Activated T-helper 2 cell treated with anti-CD3 and anti-CD28 coated beads, Interferon-gamma antibody, Interleukin-2, Interleukin-4, amounts not matched to agents 10 μg/mL and 5 μg/mL and 100 μg/mL, durations not matched to agents 14 hours and 24 hours and 36 hours (primary cell): Measurements from ENCODE around the gene GRIA4. TPM values are rescaled to one million over a fixed set of nuclear protein-coding genes. Genes with fewer than 3 reads are reported as not detected.

ENCODE experiments used
- DNase-seq: peaks from one replicate; pipeline ENCODE4 v3.0.0; 2021; ENCODE audit warnings: low spot score
- H3K27ac Mint-ChIP-seq: one replicate; pipeline ENCODE4 v1.8.0; 2021; ENCODE audit warnings: mixed read lengths
- H3K27me3 Mint-ChIP-seq: one replicate; pipeline ENCODE4 v1.8.0; 2021; ENCODE audit warnings: low read depth, mixed read lengths
- H3K36me3 Mint-ChIP-seq: one replicate; pipeline ENCODE4 v1.8.0; 2021; ENCODE audit warnings: low read depth, mixed read lengths
- H3K4me1 Mint-ChIP-seq: one replicate; pipeline ENCODE4 v1.8.0; 2021; ENCODE audit warnings: low read depth, mixed read lengths
- H3K4me3 Mint-ChIP-seq: one replicate; pipeline ENCODE4 v1.8.0; 2021; ENCODE audit warnings: low read depth, mild to moderate bottlenecking, moderate library complexity, mixed read lengths
- H3K9me3 Mint-ChIP-seq: one replicate; pipeline ENCODE4 v1.8.0; 2021; ENCODE audit warnings: mixed read lengths
- intact Hi-C: fragments of 100-400 bp; cut with micrococcal nuclease; formaldehyde crosslinking; loops from one replicate; pipeline ENCODE4 v1.15.1; 2023
- total RNA-seq: library from RNA; stranded (reverse); gene quantifications from 2 replicates; pipeline ENCODE4 v1.2.3, GENCODE V29; 2022

GRIA4 gene
- total RNA-seq, 1 donor from 2014 or later, result not detected

DNA sequence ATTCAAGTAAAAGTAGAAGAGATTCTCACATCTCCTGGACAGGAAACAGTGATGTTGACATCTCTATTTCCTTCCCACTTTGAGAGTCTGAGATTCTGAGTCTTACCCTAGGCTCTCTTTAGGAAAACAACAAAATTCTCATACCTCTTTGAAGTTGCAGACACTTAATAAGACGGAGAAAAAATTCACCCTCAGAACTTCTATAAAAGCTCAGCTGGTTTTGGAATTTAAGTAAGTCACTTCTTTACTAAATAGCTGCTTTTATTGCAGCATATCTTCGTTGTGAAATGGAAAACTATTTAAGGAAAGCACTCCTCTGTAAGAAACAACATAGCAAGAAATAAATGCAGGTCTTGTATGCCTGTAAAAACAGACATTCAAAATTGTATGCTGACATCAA, 333.0 kb downstream of the GRIA4 start:
- no peaks in the 10 kb centered on the region for H3K4me1 Mint-ChIP-seq
- H3K27ac Mint-ChIP-seq, result no peak overlapping the region
- no peaks in the 10 kb centered on the region for H3K27me3 Mint-ChIP-seq
- intact Hi-C loops, result no loop called here
- no peaks in the 10 kb centered on the region for H3K9me3 Mint-ChIP-seq
- no peaks in the 10 kb centered on the region for H3K36me3 Mint-ChIP-seq
- DNase-seq, result no peak
- H3K4me3 Mint-ChIP-seq, result no peak overlapping the region

GRCh38 chr11:105948918-105949590, 339.2 kb downstream of the GRIA4 start:
- no peak overlapping the region for H3K4me3 Mint-ChIP-seq
- H3K27ac Mint-ChIP-seq, result no peak overlapping the region
- no peaks in the 10 kb centered on the region for H3K27me3 Mint-ChIP-seq
- intact Hi-C loops, result no loop called here
- H3K36me3 Mint-ChIP-seq, result no peaks in the 10 kb centered on the region
- no peaks in the 10 kb centered on the region for H3K9me3 Mint-ChIP-seq
- H3K4me1 Mint-ChIP-seq, result no peaks in the 10 kb centered on the region
- no peak for DNase-seq

- Mint-ChIP-seq H3K27ac (no peak overlapping the region), H3K4me1 (no peaks in the 10 kb centered on the region), H3K27me3 (peaks cover 2% of the 10 kb centered on the region), H3K36me3 (no peaks in the 10 kb centered on the region), H3K4me3 (no peak overlapping the region), H3K9me3 (no peaks in the 10 kb centered on the region)
- intact Hi-C loops, result no loop called here
- DNase-seq, result no peak
These were observed 344.0 kb downstream of the GRIA4 start for GRCh38 chr11:105953886-105954285.

DNA sequence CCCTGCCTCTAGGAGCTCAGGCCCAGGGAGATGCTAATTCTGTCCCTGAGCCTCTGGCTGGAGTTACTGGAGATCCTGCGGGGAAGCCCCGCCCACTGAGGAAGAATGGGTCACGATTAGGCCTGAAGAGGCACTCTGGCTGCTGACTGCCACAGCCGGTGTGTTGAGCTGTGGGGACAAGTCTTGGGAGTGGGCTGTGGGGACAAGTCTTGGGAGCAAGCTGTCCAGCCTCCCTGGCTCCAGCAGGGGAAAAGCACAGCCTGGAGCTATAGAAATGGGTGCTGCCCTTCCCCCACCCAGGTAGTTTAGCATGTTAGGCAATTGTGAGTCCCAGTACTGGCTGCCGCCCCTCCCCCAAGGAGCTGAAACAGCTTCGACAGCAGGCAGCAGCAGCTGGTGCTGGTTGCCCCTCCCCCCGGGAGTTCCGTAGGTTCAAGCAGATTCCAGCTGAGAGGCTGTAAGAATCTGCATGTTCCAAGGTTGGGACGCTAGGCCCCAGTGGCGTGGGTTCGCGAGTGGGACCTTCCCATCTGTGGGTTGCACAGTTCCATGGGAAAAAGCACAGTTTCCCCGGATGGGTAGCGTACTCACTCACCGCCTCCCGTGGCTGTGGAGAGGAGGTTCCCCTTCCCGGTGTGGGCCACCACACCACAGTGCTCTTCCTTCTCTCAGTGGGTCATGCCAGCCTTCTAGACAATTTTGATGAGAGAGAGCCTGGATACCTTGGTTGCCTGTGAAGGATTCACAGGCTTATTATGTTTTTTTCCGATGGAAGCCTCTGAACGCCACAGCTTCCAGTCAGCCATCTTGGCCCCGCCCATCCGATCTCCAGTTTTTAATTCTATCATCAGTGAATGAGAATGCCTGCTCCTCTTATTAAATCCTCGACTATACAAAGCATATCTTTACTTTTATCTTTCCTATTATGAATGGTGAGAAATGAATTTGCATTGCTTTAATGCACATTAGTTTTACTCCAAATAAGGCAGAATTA, 350.7 kb downstream of the GRIA4 start:
- Mint-ChIP-seq H3K4me1 (no peaks in the 10 kb centered on the region), H3K36me3 (no peaks in the 10 kb centered on the region), H3K27me3 (no peaks in the 10 kb centered on the region), H3K27ac (no peak overlapping the region), H3K9me3 (no peaks in the 10 kb centered on the region), H3K4me3 (no peak overlapping the region)
- intact Hi-C loops, result no loop called here
- no peak for DNase-seq

GRCh38 chr11:105968021-105968697, 358.3 kb downstream of the GRIA4 start:
- no peak overlapping the region for H3K27ac Mint-ChIP-seq
- no peak for DNase-seq

GRCh38 chr11:105969756-105970155, 359.9 kb downstream of the GRIA4 start:
- Mint-ChIP-seq H3K4me3 (no peak overlapping the region), H3K27me3 (no peaks in the 10 kb centered on the region)

More at GRCh38 chr11:105968021-105968697, 358.3 kb downstream of the GRIA4 start:
- Mint-ChIP-seq H3K36me3 (no peaks in the 10 kb centered on the region), H3K27me3 (no peaks in the 10 kb centered on the region), H3K4me3 (no peak overlapping the region), H3K9me3 (no peaks in the 10 kb centered on the region), H3K4me1 (no peaks in the 10 kb centered on the region)
- intact Hi-C loops, result no loop called here

DNA sequence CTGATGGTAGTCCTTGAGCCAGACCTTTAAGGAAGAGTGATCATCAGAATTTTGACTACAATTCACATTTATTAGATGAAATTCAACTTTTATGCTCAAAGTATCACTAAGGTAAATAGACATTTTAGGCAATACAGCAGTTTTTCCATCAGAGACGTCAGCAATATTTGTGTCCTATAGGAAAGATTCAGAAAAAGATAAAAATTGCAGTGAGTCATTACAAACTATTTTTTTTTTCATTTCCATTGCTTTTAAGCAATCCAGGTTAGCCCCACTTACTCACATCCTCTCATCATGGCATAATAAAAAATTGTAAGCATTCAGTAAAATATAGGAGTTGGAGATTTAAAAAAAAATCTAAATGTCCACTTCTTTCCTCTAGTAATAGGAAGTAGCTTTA, 365.3 kb downstream of the GRIA4 start:
- no peaks in the 10 kb centered on the region for H3K4me1 Mint-ChIP-seq
- H3K4me3 Mint-ChIP-seq, result no peak overlapping the region
- H3K27ac Mint-ChIP-seq, result no peak overlapping the region

More at GRCh38 chr11:105969756-105970155, 359.9 kb downstream of the GRIA4 start:
- Mint-ChIP-seq H3K27ac (no peak overlapping the region), H3K9me3 (no peaks in the 10 kb centered on the region), H3K4me1 (no peaks in the 10 kb centered on the region), H3K36me3 (no peaks in the 10 kb centered on the region)
- intact Hi-C loops, result no loop called here
- no peak for DNase-seq

DNA sequence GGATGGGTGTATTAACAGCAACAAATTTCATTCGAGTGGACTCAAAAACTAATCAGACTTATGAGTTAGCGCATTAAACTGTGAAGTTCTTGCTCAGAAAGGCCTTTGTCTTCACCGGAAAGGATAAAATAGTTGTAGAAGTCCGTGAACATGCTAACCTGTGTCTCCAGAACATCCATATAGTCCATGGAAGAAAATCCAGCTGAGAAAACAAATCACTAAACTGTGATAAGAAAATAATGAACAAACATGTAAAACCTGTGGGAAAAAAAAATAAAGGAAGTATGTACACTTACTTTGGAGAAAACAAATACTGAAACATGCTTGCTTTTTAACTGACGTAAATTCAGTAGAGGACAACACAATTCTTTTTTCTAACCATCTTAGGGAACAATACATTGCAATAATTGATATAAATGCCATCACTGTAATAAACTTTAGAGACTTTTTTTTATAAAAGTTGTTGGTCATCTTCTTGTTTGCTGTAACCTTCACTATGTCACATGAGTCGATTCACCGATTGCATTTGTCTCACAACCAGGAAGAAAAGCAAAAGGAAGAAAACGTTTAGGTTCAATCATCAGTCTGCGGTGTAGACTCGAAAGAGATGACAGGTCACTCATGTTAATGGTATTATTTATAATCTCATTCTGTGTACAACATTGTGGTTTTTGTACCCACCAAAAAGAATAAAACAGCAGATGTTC, 370.3 kb downstream of the GRIA4 start:
- intact Hi-C loops, result no loop called here
- no peaks in the 10 kb centered on the region for H3K9me3 Mint-ChIP-seq
- no peaks in the 10 kb centered on the region for H3K4me1 Mint-ChIP-seq
- no peak overlapping the region for H3K27ac Mint-ChIP-seq
- no peak overlapping the region for H3K4me3 Mint-ChIP-seq
- no peaks in the 10 kb centered on the region for H3K36me3 Mint-ChIP-seq
- peaks cover 5% of the 10 kb centered on the region for H3K27me3 Mint-ChIP-seq
- DNase-seq, result no peak

More for the DNA sequence above, 365.3 kb downstream of the GRIA4 start:
- Mint-ChIP-seq H3K27me3 (peaks cover 5% of the 10 kb centered on the region), H3K9me3 (no peaks in the 10 kb centered on the region), H3K36me3 (no peaks in the 10 kb centered on the region)
- DNase-seq, result no peak
- intact Hi-C loops, result no loop called here

DNA sequence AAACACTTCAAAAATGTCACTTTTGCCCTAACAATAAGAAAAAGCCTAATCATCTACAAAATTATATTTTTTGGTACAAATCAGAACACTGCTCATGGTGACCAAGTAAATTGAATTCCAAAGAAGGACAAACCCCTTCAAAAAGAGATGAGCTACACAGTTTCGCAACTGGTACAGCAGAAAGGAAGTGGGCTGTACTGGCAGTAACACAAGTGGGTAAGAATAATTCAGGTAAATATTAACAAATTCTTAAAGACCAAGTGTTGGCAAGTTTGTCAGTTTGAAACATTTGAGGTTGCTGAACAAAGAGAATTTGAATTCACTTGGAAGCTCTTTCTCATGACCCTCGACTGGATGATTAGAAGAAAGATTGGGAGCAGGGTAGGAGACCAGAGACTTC, 376.7 kb downstream of the GRIA4 start:
- no peaks in the 10 kb centered on the region for H3K9me3 Mint-ChIP-seq
- no peak for DNase-seq

GRCh38 chr11:105988197-105988596, 378.3 kb downstream of the GRIA4 start:
- Mint-ChIP-seq H3K36me3 (peaks cover under 1% of the 10 kb centered on the region), H3K27ac (no peak overlapping the region), H3K4me1 (no peaks in the 10 kb centered on the region), H3K9me3 (no peaks in the 10 kb centered on the region), H3K4me3 (no peak overlapping the region), H3K27me3 (no peaks in the 10 kb centered on the region)
- DNase-seq, result no peak
- intact Hi-C loops, result no loop called here

More for the DNA sequence above, 376.7 kb downstream of the GRIA4 start:
- no peak overlapping the region for H3K4me3 Mint-ChIP-seq
- no peaks in the 10 kb centered on the region for H3K27me3 Mint-ChIP-seq
- no peaks in the 10 kb centered on the region for H3K4me1 Mint-ChIP-seq
- intact Hi-C loops, result no loop called here
- no peak overlapping the region for H3K27ac Mint-ChIP-seq
- H3K36me3 Mint-ChIP-seq, result no peaks in the 10 kb centered on the region

GRCh38 chr11:105989124-105989523, 379.3 kb downstream of the GRIA4 start:
- Mint-ChIP-seq H3K27me3 (no peaks in the 10 kb centered on the region), H3K9me3 (peaks cover 4% of the 10 kb centered on the region), H3K27ac (no peak overlapping the region), H3K36me3 (peaks cover 6% of the 10 kb centered on the region), H3K4me1 (no peaks in the 10 kb centered on the region), H3K4me3 (no peak overlapping the region)
- intact Hi-C loops, result no loop called here
- DNase-seq, result no peak

- H3K4me3 Mint-ChIP-seq, result no peak overlapping the region
- no peaks in the 10 kb centered on the region for H3K4me1 Mint-ChIP-seq
- H3K27me3 Mint-ChIP-seq, result no peaks in the 10 kb centered on the region
- intact Hi-C loops, result no loop called here
- H3K27ac Mint-ChIP-seq, result no peak overlapping the region
- DNase-seq, result no peak
- H3K36me3 Mint-ChIP-seq, result peaks cover 13% of the 10 kb centered on the region
- peaks cover 5% of the 10 kb centered on the region for H3K9me3 Mint-ChIP-seq
These were observed 382.0 kb downstream of the GRIA4 start for GRCh38 chr11:105991888-105992287.
